ENCODE measurements around the gene ZSWIM6.

DNA sequence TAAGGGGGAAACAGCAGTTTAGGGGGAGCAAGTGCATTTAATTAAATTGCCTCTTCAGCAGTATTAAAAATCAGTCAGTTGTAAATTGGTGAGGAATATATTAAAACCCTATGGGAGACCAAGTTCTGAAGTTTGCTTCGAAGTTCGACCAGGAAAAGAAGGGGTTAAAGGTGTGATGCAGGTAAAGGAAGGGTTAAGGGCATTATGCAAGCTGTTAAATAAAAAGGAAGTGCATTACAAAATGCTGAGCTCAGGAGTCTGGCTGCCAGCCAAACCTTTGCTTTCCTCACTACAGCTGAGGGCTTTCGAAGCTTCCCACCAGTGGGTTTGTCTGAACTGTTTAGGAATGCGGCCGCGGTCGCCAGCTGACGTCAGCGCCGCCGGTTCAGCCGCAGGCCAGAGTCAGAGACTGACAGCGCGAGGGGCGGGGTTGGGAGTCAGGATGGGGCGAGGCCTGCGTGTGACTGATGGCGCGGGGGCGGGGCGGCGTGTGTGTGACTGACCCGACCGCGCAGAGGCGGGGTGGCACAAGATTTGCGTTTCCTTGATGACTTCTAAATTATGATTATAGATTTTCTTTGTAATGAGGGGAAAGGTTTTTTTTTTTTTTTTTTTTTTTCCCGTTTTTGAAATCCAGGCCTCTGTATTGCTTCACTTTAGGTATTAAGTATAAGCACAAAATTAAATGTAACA, 76.6 kb downstream of the ZSWIM6 start:
- TF ChIP-seq, protein P1, sequence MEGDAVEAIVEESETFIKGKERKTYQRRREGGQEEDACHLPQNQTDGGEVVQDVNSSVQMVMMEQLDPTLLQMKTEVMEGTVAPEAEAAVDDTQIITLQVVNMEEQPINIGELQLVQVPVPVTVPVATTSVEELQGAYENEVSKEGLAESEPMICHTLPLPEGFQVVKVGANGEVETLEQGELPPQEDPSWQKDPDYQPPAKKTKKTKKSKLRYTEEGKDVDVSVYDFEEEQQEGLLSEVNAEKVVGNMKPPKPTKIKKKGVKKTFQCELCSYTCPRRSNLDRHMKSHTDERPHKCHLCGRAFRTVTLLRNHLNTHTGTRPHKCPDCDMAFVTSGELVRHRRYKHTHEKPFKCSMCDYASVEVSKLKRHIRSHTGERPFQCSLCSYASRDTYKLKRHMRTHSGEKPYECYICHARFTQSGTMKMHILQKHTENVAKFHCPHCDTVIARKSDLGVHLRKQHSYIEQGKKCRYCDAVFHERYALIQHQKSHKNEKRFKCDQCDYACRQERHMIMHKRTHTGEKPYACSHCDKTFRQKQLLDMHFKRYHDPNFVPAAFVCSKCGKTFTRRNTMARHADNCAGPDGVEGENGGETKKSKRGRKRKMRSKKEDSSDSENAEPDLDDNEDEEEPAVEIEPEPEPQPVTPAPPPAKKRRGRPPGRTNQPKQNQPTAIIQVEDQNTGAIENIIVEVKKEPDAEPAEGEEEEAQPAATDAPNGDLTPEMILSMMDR (conservative IDR thresholded peaks at IDR 0.05 in 1 of 2, IDR thresholded peaks at IDR 0.05 in 1 of 2; ENCODE audit: extremely low read depth in 1 of 2, insufficient read depth in 1 of 2, low read depth in 1 of 2, low read length in 2 of 2) = no peak
- TF ChIP-seq EZH2 (IDR thresholded peaks at IDR 0.05; ENCODE audit: borderline replicate concordance, low read length) = no peak

All from mammary epithelial cell (primary cell).